CD4-positive, alpha-beta T cell treated with Interleukin-21 for 1 hour (primary cell): ENCODE measurements around the gene CDY2A.
"Not testable (repeated sequence)": the region's sequence is repeated elsewhere in the genome, so short reads cannot be mapped to it uniquely, and the experiment has no call there.

Experiments used
- DNase-seq: peaks from one replicate; pipeline ENCODE4 v3.0.0-alpha.2; 2020

The CDY2A gene

GRCh38 chrY:18025487-18025886 is at the start of gene CDY2A:
Gene CDY2A, plus strand, starts transcription at chrY:18025787. Its CDS starts 328 bp downstream, at chrY:18026115.
- not testable (repeated sequence) for DNase-seq

GRCh38 chrY:17997586-17997985 is 28.0 kb upstream of the CDY2A start:
- not testable (repeated sequence) for DNase-seq

GRCh38 chrY:17998266-17998665 is 27.3 kb upstream of the CDY2A start:
- DNase-seq, result not testable (repeated sequence)

GRCh38 chrY:18023897-18024296 is 1.7 kb upstream of the CDY2A start:
- DNase-seq, result not testable (repeated sequence)

GRCh38 chrY:18028845-18029244 is 3.3 kb downstream of the CDY2A start:
- not testable (repeated sequence) for DNase-seq

- DNase-seq, result not testable (repeated sequence)
These were observed 4.6 kb downstream of the CDY2A start for GRCh38 chrY:18030178-18030577.

- DNase-seq, result not testable (repeated sequence)
These were observed 8.7 kb downstream of the CDY2A start for GRCh38 chrY:18034100-18034814.

GRCh38 chrY:18034864-18035263 is 9.3 kb downstream of the CDY2A start:
- DNase-seq, result not testable (repeated sequence)

GRCh38 chrY:18044990-18045389 is 19.4 kb downstream of the CDY2A start:
- DNase-seq, result not testable (repeated sequence)

- not testable (repeated sequence) for DNase-seq
These were observed 22.8 kb downstream of the CDY2A start for GRCh38 chrY:18048149-18049040.

- DNase-seq, result not testable (repeated sequence)
These were observed 23.5 kb downstream of the CDY2A start for GRCh38 chrY:18049061-18049460.

- not testable (repeated sequence) for DNase-seq
These were observed 30.9 kb downstream of the CDY2A start for GRCh38 chrY:18056473-18056872.

- not testable (repeated sequence) for DNase-seq
These were observed 47.9 kb downstream of the CDY2A start for GRCh38 chrY:18073464-18073863.
